GM08714 (cell line): ENCODE measurements around the gene HIF1A.
"Not testable (repeated sequence)": the region's sequence is repeated elsewhere in the genome, so short reads cannot be mapped to it uniquely, and the experiment has no call there.

ENCODE experiments used
- H3K4me3 ChIP-seq: fragments of 200-500 bp; sonication (Bioruptor generic); 2 replicates; pipeline ENCODE4 v1.5.1; 2014; ENCODE audit warnings: mild to moderate bottlenecking, low read length, inconsistent platforms
- ZNF274 ChIP-seq: IDR thresholded peaks from 2 replicates; pipeline ENCODE4 v1.6.1; 2012; ENCODE audit warnings: mild to moderate bottlenecking, low read depth, low read length

The HIF1A gene

GRCh38 chr14:61737915-61738314 lies 42.6 kb downstream of the HIF1A start:
- no peak overlapping the region for H3K4me3 ChIP-seq
- no peak for TF ChIP-seq ZNF274

GRCh38 chr14:61739133-61739532 lies 43.8 kb downstream of the HIF1A start:
- no peak overlapping the region for H3K4me3 ChIP-seq
- no peak for TF ChIP-seq ZNF274

DNA sequence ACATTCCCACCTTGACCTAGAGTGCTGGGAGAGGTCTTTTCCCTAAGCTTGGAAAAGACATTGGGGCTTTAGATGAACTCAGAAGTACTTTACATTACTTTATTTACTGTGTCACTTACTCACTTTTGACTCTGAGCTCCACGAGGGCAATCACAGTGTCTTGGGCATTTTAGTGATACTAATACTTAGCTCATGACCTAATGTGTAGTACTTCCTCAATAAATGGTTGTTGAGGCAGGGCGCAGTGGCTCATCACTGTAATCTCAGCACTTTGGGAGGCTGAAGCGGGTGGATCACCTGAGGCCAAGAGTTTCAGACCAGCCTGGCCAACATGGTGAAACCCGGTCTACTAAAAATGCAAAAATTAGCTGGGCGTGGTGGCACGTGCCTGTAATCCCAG lies 47.1 kb downstream of the HIF1A start:
- H3K4me3 ChIP-seq, result no peak overlapping the region
- no peak for TF ChIP-seq ZNF274

- no peak for TF ChIP-seq ZNF274
- no peak overlapping the region for H3K4me3 ChIP-seq
Observed at GRCh38 chr14:61744238-61744637, 48.9 kb downstream of the HIF1A start.

DNA sequence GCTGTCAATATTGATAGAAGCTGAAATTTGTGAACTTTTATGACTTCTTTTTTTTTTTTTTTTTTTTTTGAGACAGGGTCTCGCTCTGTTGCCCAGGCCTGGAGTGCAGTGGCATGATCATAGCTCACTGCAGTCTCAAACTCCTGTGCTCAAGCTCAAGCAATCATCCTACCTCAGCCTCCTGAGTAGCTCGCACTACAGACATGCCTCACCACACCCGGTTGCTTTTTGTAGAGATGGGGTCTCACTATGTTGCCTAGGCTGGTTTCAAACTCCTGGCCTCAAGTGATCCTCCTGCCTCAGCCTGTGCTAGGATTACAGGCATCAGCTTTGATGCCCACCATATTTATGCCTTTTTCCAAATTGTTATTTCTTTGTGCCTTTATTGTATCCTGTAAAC lies 51.0 kb downstream of the HIF1A start:
- not testable (repeated sequence) for H3K4me3 ChIP-seq

GRCh38 chr14:61746881-61747280 lies 51.6 kb downstream of the HIF1A start:
- no peak for TF ChIP-seq ZNF274
- H3K4me3 ChIP-seq, result no peak overlapping the region

DNA sequence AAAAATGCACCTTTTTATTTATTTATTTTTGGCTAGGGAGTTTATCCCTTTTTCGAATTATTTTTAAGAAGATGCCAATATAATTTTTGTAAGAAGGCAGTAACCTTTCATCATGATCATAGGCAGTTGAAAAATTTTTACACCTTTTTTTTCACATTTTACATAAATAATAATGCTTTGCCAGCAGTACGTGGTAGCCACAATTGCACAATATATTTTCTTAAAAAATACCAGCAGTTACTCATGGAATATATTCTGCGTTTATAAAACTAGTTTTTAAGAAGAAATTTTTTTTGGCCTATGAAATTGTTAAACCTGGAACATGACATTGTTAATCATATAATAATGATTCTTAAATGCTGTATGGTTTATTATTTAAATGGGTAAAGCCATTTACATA lies 52.0 kb downstream of the HIF1A start:
- no peak for TF ChIP-seq ZNF274
- no peak overlapping the region for H3K4me3 ChIP-seq

DNA sequence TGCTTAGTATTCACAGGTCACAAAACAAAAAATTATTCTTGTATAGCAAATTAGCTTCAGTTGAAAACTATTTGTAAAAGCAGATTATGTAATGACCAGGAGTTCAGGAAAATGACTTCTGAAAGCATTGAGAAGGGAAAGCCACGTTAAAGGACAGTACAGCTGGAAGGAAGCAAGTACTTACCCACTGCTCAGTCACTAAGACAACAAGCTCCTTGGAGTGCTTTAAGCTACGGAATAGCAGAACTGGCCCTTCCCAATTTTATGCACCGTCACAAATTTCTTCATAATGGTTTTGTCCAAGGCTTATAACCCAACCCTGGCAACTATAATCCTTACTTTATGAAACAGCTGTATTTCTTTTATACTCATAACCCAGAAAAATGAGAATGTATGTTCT lies 54.0 kb downstream of the HIF1A start:
- no peak for TF ChIP-seq ZNF274
- no peak overlapping the region for H3K4me3 ChIP-seq

GRCh38 chr14:61749867-61750266 lies 54.6 kb downstream of the HIF1A start:
- no peak overlapping the region for H3K4me3 ChIP-seq
- TF ChIP-seq ZNF274, result no peak

DNA sequence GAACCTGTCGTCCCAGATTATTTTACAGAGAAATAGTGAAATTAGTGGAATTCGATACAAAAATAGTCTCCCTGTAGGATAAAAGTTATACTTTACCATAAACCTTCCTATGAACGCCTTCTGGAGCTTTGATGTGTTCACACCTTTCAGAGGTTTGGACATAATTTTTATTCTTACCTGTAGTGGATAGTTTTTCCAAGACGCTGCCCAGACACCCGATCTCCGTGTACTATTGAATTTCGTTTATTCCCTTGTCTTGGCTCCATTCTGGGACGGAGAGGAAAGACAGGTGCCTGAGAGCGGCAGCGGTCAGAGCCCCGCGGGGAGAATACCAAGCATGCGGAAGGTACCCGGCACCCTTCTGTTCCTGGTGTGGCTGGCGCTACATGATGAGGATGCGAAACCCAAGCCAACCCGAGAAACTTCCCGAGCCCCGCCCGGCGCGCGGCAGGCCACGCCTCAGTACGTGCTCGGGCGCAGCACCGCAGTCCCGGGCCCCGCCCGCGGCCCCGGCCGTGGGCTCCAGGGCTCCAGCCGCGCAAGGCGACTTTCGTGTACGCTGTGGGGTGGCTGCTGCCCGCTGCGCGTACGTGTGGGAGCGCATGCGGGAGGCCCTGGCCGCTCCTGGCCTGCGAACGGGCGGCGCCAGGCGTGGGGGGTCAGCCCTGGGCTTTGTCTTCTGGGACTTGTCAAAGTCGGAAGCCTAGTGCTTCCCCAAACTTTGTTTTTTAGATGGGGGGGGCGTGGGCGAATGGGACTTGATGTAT lies 55.6 kb downstream of the HIF1A start:
- TF ChIP-seq ZNF274, result no peak

DNA sequence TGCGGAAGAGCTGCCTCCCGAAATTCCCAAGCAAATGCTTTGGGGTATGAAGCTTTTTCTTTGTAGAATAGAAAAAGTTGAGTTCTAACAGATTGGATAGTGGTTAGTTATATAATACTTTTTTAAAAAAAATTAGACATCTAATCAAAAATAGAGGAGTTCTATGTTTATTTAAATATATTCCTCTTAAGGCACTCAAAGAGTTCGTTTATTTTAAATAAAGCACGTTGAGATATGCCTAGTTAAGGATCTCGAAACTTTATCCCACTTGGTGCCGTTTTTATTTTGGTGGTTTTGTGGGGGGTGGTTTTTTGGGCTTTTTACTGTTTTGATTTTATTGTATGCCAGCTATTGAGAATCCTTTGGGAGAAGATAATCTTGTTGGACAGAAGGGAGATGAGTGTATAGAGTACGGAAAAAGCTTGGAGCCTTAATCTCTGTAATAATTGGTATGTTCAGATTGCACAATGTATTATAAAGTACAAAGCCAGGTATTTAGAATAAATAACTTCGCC lies 56.2 kb downstream of the HIF1A start:
- TF ChIP-seq ZNF274, result no peak
- H3K4me3 ChIP-seq, result peak overlapping the region; percentile 56; the same call in 1 of the 2 replicates

More for the DNA sequence above, 55.6 kb downstream of the HIF1A start:
- peak overlapping the region; percentile 56 for H3K4me3 ChIP-seq

- TF ChIP-seq ZNF274, result no peak
- H3K4me3 ChIP-seq, result no peak overlapping the region
Observed at GRCh38 chr14:61752626-61753025, 57.3 kb downstream of the HIF1A start.

- TF ChIP-seq ZNF274, result no peak
- H3K4me3 ChIP-seq, result no peak overlapping the region
Observed at GRCh38 chr14:61753631-61754030, 58.3 kb downstream of the HIF1A start.

GRCh38 chr14:61754627-61755381 lies 59.5 kb downstream of the HIF1A start:
- no peak for TF ChIP-seq ZNF274
- H3K4me3 ChIP-seq, result no peak overlapping the region

DNA sequence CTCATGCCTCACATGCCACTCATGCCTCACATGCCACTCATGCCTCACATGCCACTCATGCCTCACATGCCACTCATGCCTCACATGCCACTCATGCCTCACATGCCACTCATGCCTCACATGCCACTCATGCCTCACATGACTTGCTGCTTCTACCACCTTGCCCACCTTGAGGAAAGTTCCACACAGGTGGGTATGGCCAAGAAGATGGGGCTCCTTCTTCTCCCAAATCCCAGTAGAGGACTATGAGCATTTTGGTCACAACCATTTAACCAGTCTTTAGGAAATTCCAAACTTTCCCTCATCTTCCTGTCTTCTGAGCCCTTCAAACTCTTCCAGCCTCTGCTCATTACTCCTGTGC lies 60.0 kb downstream of the HIF1A start:
- not testable (repeated sequence) for H3K4me3 ChIP-seq
